Stimulated activated CD8-positive, alpha-beta memory T cell treated with anti-CD3 and anti-CD28 coated beads, Interleukin-12 subunit alpha, Interleukin-12 subunit beta, amount 100 ng/mL, for 24 hours (primary cell): ENCODE results near the gene PRKCD.
"Not testable (repeated sequence)": the region's sequence is repeated elsewhere in the genome, so short reads cannot be mapped to it uniquely, and the experiment has no call there.

Experiments used
- DNase-seq: peaks from one replicate; pipeline ENCODE4 v3.0.0-alpha.2; 2020; ENCODE audit errors: extremely low read depth

Gene PRKCD

DNA sequence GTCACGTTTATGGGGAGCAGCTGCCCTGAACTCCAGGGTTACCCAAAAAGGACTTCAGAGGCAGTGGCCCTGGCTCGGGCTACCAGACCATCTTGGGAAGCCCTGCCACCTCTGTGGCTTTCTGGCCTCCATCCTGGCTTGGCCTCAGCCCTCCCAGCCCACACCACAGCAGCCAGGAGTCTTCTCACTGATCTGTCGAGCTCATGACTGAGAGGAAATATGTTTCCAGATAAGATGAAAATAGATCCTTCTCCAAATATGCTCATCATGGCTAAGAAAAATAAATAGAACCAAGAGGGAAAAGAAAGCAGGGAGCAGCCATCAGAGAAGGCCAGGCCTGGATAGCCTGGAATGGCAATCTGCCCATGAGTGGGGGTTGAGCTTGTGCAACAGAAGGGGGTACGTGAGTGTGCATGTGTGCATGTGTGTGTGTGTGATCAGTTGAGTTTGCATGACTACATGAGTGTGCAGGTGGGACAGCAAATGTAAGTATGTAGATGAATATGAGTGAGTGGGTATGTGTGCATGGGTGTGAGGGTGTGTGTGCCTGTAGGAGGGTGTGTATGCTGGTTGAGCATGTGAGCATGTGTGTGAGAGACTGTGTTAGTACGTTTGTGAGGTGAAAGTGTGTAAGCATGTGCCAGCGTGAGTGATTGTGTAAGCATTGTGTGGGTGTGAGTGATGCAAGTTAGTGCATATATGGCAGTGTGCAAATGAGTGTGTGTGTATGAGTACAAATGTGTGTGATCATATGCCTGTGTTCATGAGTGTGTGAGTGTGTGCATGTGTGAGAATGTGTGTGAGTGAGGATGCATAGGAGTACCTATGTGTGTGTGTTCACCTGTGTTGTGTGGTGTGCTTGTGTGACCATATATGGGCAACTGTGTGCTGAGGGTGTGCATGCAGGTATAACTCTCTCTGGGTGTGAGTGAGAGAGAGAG is 20.8 kb upstream of the PRKCD start:
- no peak for DNase-seq

DNA sequence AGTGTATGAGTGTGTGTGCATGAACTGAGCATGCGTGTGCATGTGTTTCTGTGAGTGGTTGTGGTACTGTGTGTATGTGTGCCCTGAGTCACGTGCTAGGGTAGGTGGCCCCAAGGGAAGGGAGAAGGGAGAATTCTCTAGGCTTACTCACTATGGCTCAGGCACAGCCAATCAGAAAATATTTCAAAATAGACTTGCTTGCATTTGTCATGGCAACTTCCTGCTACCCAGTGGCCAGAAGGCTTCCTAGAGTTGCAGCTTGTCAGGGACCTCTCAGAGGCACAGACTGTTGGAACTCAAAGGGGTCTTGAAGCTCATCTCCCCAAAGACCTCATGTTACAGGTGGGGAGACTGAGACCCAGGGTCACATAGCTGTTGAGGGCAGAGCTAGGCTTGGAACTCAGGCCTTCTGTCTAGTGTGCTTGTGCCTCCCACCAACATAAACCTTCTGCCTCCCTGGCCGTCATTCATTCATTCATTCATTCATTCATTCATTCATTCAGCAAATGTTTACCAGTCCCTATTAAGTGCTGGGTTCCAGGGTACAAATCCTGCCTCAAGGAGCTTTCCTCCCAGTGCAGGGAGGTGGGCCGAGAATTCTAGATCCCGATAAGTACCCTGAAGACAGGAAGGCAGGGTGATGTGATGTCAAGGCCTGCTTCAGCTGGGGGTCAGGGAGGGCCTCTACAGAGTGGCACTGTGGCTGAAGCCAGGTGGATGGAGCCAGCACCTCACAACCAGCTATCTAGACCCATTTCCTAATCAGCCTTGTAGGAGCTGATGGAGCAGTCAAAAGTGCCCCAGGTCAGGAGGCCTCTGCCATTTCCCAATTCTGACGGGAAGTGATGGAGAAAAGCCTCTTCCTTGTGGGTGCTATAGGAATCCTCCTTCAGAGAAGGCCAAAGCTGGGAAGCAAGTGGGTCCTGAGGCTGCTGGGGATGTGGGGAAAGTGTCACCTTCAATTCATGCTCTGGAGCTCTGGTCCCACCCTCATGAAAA is 19.9 kb upstream of the PRKCD start:
- no peak for DNase-seq

- DNase-seq, result no peak
Measured at GRCh38 chr3:53142986-53143385, 18.0 kb upstream of the PRKCD start.

DNA sequence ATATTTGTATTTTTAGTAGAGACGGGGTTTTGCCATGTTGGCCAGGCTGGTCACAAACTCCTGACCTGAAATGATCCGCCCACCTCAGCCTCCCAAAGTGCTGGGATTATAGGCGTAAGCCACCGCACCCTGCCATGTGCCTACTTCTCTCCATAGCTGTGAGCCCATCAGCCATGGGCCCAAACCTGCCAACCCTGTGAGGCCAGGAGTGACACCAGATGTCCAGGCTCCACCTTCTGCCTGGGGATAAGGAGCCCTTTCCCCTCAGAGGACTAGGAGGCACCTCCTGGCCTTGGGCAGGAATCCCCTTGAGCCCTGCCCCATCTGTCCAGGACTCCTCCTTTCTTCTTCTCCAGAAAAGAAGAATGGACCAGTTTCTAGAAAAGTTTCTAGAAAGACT is 16.6 kb upstream of the PRKCD start:
- no peak for DNase-seq

DNA sequence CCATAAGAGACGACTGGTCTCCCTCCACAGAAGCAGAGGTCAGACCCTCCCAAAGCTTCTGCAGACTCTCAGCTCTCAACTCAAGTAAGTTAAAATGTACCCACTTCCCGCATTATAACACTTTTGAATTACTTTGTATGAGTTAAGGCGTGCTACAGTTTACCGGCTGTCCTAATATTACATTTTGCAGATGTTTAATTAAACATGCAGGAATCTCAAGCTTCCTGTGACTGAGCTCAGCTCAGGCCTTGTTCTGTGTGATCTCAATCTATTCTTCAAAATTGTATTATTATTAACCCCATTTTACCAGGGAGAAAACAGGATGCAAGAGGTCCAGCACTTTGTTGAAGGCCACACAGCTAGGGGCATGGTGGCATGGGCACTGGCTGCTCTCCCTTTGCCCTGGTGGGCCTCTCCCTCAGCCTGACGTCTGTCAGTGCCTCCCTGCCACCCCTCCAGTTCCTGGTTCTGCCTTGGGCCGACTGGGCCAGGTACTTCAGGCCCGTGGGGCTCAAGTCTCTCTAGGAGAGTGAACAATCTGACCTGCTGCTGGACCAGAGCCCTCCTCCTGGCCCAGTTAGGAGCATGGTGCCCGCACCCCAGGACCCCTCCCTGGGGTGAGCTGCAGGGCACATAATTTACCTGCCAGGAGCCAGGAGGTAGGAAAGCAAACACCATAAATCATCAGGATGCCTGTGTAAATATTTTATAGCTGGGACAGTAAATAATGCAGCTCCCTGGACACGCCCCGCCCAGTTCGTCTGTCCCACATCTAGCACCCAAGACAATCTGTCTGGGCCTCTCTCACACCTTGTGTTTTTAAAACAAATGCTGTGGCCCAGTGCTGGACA is 15.9 kb upstream of the PRKCD start:
- DNase-seq, result no peak

- DNase-seq, result no peak
Measured at GRCh38 chr3:53145713-53146080, 15.3 kb upstream of the PRKCD start.

DNA sequence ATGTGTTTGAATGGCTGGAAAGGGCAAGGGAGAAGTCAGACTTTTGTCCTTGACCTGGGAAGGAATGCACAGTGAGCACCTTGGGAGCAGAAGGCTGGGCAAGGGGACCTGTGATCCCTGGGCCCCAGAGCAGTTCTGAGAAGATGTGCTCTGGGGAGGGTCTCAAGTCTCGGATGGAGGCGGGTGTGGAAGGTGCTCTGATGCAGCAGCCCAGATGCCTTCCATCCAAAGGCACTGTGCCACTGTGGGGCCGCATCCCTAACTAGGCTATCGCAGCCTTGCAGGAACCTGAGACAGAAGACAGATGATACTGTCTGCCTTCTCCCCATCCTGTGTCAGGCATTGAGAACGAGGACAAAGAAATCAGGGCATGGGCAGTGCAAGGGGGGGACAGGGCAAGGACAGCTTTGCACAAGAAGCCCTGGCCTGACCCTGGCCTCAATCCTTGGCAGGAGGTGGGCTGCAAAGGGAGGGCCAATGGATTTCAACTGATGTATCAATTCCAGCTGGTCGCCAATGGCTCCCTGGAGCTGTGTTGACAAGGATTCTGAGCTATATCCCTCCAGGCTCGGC is 14.6 kb upstream of the PRKCD start:
- DNase-seq, result no peak

GRCh38 chr3:53147151-53147902 is 13.7 kb upstream of the PRKCD start:
- no peak for DNase-seq

DNA sequence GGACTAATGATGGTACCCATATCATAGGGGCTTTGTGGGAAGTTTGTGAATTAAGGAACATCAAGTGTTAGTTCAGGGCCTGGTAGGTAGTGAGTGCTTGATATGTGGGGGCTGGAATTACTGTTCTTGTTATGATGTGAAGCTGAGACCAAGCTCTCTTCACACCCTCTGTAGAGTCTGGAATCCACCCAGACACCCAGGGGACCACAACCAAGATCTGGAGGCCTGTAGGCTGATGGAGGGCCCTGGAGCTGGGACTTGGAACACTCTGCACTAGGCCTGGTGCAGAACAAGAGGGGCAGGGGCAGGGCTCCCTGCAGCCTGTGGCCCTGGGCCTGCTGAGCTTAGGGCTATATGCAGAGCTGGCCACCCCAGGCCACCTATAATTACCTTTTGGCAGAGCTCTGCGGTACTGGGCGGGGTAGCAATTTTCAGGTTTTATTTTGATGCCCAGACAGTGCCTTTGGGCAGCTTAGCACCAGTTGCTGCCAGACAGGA is 13.1 kb upstream of the PRKCD start:
- no peak for DNase-seq

- DNase-seq, result no peak
Measured at GRCh38 chr3:53149006-53149690, 11.9 kb upstream of the PRKCD start.

GRCh38 chr3:53149699-53150098 is 11.3 kb upstream of the PRKCD start:
- no peak for DNase-seq

DNA sequence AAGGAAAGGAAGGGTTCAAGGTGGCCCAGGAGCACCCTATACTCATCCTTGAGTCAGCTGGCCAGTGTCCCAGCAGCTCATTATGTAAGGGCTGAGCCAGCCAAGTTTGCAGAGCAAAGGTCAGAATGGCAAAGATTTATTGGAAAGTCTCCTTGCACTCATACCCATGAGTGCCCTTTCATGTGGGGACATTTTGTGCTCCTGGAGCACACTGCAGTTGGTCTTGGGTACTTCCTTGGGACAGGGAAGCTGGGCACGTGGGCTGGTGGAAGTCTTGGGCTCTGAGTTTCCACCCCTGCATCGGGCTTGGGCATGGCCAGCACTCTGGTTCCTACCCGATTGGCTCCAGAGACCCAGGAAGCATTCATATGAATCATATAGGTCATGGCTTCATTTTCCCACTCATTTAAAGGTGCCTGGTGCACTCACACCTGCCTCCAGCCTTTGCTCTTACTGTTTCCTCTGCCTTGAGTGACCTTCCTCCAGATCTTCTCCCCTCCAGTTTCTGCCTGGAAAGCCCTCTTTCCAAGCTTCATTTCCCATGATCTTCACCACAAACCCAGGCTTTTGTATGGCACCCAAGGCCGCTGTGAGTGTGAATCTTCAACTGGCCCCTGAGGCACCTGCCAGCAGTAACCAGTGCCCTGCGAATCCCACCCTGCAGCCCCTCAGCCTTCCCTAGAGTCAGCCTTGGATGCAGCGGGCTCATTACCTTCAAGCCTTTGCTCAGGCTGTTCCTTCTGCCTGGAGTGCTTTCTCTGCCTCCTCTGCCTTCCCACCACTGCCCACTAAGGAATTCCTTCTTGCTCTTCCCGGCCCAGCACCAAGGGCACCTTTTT is 10.5 kb upstream of the PRKCD start:
- no peak for DNase-seq

GRCh38 chr3:53151086-53151438 is 9.9 kb upstream of the PRKCD start:
- not testable (repeated sequence) for DNase-seq

DNA sequence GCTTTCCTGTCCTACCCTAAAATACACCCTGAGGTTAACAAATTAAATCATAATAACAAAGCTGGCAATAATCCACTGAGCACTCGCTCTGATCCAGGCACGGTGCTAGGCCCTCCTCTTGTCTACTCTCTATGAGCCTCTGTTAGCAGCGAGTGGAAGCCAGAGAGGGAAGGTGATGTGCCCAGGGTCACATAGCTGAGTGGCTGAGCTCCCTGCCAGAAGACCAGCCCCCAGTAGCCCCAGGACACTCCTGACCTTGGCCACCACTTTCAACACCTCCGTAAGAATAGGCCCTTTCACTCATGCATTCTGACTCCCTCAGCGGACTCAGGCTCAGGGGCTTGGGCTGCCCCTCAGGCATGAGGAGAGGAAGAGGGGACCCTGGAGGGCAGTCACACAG is 9.5 kb upstream of the PRKCD start:
- no peak for DNase-seq

GRCh38 chr3:53151870-53152660 is 8.9 kb upstream of the PRKCD start:
- no peak for DNase-seq

GRCh38 chr3:53153264-53153823 is 7.7 kb upstream of the PRKCD start:
- no peak for DNase-seq

DNA sequence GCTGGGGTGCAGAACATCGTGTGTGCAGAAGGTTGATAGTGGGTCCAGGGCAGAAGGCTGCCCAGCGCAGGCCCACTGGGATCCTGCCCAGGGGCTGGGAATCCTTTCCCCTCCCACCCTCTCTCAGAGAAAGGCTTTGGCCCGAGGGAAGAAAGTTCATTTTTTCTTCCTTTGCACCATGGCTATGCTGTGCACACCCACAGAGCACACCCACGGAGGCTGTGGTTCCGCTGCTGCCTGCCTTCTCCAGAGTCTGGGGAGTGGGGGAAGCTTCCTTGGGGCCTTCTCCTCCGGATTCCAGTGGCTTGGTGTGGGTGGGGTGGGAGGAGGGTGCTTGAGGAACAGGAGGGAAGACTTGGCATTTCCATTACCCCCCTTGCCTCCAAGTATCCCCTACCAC is 7.0 kb upstream of the PRKCD start:
- no peak for DNase-seq

- no peak for DNase-seq
Measured at GRCh38 chr3:53154881-53155285, 6.1 kb upstream of the PRKCD start.
